Measurements from ENCODE around the gene LHX3.

- TF ChIP-seq CTCF (conservative IDR thresholded peaks at IDR 0.05) (no peak), EZH2 (IDR thresholded peaks at IDR 0.05; ENCODE audit: low read depth) (no peak)
Observed at GRCh38 chr9:136232969-136233368, 28.0 kb upstream of the LHX3 start.

Measured in PC-9 (cell line).